NB4 (cell line): ENCODE measurements around the gene TFPI.

Experiments used
- DNase-seq: peaks from one replicate; pipeline ENCODE4 v3.0.0; 2010; ENCODE audit warnings: low read depth
- H3K4me3 ChIP-seq: one replicate; pipeline ENCODE4 v1.5.1; 2011; ENCODE audit warnings: mild to moderate bottlenecking, low read depth, low read length, moderate library complexity
- MYC ChIP-seq: IDR thresholded peaks from 2 replicates; pipeline ENCODE4 v1.6.1; 2011; ENCODE audit warnings: low read depth, low read length
- POLR2A ChIP-seq: IDR thresholded peaks from 2 replicates; pipeline ENCODE4 v1.6.1; 2011; ENCODE audit warnings: mild to moderate bottlenecking; ENCODE audit not compliant: insufficient read length; ENCODE audit errors: extremely low read depth
- TF ChIP-seq, protein P1 (sequence below): IDR thresholded peaks from one replicate; pipeline ENCODE4 v1.5.1; 2012; ENCODE audit warnings: low read depth, low read length
- TF ChIP-seq, protein P2 (sequence below): IDR thresholded peaks from 2 replicates; pipeline ENCODE4 v1.6.1; 2011; ENCODE audit warnings: low read depth, low read length

Gene TFPI

DNA sequence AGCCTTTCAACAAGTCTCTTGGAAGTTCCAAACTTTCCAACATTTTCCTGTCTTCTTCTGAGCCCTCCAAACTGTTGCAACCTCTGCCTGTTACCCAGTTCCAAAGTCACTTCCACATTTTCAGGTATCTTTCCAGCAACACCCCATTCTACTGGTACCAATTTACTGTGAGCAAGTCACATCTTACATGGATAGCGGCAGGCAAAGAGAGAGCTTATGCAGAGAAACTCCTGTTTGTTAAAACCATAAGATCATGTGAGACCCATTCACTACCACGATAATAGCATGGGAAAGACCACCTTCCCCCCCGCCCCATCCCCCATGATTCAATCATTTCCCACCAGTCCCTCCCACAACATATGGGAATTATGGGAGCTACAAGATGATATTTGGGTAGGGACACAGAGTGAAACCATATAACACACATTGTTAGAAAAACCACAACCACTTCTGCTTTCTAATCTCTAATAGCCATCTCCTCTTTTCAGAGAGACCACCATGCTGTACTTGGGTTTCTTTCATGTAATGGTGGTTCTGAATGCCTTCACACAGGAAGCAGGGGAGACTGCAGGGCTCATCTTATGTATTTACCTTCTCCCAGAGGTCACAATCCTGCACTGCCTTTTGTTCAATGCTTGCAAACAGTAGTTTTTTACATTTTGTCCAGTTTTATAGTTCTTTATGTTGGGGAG, 60.2 kb downstream of the TFPI start:
- H3K4me3 ChIP-seq: no peak overlapping the region
- TF ChIP-seq, protein P1, sequence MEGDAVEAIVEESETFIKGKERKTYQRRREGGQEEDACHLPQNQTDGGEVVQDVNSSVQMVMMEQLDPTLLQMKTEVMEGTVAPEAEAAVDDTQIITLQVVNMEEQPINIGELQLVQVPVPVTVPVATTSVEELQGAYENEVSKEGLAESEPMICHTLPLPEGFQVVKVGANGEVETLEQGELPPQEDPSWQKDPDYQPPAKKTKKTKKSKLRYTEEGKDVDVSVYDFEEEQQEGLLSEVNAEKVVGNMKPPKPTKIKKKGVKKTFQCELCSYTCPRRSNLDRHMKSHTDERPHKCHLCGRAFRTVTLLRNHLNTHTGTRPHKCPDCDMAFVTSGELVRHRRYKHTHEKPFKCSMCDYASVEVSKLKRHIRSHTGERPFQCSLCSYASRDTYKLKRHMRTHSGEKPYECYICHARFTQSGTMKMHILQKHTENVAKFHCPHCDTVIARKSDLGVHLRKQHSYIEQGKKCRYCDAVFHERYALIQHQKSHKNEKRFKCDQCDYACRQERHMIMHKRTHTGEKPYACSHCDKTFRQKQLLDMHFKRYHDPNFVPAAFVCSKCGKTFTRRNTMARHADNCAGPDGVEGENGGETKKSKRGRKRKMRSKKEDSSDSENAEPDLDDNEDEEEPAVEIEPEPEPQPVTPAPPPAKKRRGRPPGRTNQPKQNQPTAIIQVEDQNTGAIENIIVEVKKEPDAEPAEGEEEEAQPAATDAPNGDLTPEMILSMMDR: no peak
- TF ChIP-seq, protein P2, sequence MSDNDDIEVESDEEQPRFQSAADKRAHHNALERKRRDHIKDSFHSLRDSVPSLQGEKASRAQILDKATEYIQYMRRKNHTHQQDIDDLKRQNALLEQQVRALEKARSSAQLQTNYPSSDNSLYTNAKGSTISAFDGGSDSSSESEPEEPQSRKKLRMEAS: no peak
- TF ChIP-seq MYC (no peak), POLR2A (no peak)
- no peak for DNase-seq

DNA sequence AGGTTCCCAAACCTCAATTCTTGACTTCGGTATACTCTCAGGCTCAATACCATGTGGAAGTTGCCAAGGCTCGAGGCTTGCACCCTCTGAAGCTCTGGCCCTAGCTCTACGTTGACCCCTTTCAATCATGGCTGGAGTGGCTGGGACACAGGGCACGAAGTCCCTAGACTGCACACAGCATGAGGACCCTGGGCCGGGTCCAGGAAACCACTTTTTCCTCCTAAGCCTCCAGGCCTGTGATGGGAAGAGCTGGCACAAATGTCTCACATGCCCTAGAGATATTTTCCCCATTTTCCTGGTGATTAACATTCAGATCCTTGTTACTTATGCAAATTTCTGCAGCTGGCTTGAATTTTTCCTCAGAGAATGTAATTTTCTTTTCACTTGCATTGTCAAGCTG, 61.1 kb downstream of the TFPI start:
- DNase-seq: no peak
- no peak overlapping the region for H3K4me3 ChIP-seq
- TF ChIP-seq, protein P2: no peak
- TF ChIP-seq, protein P1: no peak
- no peak for TF ChIP-seq MYC
- TF ChIP-seq POLR2A: no peak

DNA sequence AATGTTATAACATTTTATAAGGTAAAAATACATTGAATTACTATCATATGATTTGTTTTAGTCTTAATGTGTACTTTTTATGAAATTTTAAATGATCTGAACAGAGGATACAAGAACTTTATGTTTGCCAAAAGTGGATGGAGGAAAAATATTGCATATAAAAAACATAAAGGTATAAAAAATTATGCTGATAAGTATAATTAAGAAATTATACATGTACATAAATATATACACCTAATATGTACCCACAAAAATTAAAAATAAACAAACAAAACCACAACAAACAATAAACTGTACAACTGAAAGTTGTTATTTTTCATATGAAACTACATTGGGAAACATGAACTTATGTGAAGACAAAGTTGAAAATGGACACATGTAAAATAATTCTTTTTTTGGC, 68.0 kb downstream of the TFPI start:
- H3K4me3 ChIP-seq: no peak overlapping the region
- TF ChIP-seq, protein P2: no peak
- TF ChIP-seq, protein P1: no peak
- TF ChIP-seq POLR2A: no peak
- TF ChIP-seq MYC: no peak
- no peak for DNase-seq

DNA sequence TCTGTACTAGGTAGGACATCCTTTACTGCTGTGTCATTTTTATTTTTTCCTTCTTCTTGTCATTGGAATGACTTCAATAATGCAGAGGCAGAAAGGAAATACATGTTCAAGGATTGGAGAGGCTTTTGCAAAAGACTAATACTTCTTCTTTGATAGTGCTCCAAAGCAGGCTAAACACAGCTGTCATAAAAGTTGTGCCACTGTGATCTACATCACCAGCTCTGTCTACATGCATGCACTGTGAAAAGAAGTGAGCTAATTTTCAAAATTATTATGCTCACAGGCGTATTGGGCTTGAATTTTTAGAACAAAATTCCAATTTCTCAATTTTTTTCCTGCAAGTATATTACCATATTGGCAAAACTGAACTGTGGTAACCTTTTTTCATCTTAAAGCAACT, 68.7 kb downstream of the TFPI start:
- no peak for DNase-seq
- TF ChIP-seq POLR2A (no peak), MYC (no peak)
- TF ChIP-seq, protein P2: no peak
- TF ChIP-seq, protein P1: no peak
- H3K4me3 ChIP-seq: no peak overlapping the region

DNA sequence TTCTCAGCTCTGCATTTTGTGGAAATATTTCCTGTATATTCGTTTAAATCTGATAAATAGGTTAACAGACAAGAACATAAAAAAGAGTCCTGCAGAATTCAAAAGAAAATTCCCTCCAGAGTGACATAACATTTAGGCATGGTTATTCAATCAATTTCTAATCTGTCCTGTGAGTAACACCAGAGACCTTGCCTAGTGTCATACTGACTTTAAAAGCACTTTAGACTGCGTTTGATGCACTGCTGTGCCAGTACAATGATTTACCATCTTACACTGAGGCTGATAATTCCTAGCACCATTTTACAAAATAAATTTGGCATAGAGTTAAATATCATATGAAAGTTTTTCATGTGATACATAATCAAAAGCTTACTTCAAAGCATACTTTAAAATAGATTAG, 70.7 kb downstream of the TFPI start:
- no peak overlapping the region for H3K4me3 ChIP-seq
- TF ChIP-seq MYC (no peak), POLR2A (no peak)
- TF ChIP-seq, protein P1: no peak
- TF ChIP-seq, protein P2: no peak
- DNase-seq: no peak
